ENCODE measurements around the gene MRC1.

The MRC1 gene

DNA sequence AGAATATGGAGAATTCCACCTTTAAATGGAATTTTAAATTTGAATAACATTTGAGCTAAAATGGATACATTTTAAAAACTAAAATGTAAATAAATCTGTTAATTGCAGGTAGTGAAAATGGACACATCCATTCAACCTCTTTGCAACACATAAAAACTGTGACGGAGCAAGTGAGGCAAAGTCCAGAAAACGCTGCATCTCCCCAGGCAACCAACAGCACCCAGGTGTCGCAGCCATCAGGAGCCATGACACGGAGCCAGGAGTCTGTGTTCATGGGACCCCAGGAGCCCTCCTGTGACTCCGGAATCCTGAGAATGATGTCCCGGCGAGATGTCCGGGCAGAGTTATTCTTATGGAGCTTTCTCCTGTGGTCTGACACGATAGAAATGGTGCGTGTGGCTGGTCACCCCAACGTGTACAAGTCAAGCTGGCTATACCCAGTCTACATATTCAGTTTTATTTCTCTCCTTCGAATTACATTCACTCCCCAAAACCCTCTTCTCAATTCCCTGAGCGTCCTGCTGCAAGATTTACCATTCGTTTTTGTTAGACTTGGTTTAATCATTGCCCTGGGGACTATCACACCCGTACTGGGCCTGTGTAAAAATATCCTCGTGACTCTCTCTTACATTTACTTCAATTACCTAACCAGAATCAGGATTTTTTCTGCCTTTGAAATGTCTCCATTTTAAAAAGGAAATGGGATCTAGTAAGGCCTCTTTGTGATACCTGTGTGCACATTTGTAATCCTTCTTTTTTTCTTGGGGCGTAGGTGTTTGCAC, 13.1 kb upstream of the MRC1 start:
- TF ChIP-seq, protein P1, sequence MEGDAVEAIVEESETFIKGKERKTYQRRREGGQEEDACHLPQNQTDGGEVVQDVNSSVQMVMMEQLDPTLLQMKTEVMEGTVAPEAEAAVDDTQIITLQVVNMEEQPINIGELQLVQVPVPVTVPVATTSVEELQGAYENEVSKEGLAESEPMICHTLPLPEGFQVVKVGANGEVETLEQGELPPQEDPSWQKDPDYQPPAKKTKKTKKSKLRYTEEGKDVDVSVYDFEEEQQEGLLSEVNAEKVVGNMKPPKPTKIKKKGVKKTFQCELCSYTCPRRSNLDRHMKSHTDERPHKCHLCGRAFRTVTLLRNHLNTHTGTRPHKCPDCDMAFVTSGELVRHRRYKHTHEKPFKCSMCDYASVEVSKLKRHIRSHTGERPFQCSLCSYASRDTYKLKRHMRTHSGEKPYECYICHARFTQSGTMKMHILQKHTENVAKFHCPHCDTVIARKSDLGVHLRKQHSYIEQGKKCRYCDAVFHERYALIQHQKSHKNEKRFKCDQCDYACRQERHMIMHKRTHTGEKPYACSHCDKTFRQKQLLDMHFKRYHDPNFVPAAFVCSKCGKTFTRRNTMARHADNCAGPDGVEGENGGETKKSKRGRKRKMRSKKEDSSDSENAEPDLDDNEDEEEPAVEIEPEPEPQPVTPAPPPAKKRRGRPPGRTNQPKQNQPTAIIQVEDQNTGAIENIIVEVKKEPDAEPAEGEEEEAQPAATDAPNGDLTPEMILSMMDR (IDR thresholded peaks at IDR 0.05; ENCODE audit: low read depth, low read length), result no peak
- TF ChIP-seq, protein P2, sequence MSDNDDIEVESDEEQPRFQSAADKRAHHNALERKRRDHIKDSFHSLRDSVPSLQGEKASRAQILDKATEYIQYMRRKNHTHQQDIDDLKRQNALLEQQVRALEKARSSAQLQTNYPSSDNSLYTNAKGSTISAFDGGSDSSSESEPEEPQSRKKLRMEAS (IDR thresholded peaks at IDR 0.05; ENCODE audit: low read depth, low read length), result no peak
- no peak for TF ChIP-seq POLR2A (IDR thresholded peaks at IDR 0.05; ENCODE audit: extremely low read depth, insufficient read length)
- no peak for TF ChIP-seq MYC (IDR thresholded peaks at IDR 0.05; ENCODE audit: low read depth, low read length)
- no peak for DNase-seq (ENCODE audit: low read depth)
- no peak overlapping the region for H3K4me3 ChIP-seq (ENCODE audit: low read depth, low read length)

DNA sequence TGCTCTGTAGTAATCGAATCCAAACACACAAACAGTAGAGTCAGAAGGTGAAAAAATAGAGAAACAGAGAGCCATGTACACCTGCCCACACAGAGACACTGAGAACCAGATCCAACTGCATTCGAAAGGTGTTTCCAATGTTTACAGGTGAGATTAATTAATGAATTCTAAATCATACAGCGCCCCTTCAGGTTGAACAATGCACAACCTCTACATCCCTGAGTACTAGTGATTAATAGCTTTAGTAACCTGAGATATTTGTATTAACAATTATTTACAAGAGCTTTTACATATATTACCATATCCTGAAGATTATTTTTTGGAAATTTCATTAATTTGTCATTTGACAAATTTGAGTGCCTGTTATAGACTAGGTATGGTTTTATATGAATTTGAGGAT, 7.6 kb upstream of the MRC1 start:
- no peak for DNase-seq (ENCODE audit: low read depth)
- H3K4me3 ChIP-seq (ENCODE audit: low read depth, low read length), result no peak overlapping the region
- TF ChIP-seq, protein P2 (IDR thresholded peaks at IDR 0.05; ENCODE audit: low read depth, low read length), result no peak
- TF ChIP-seq MYC (IDR thresholded peaks at IDR 0.05; ENCODE audit: low read depth, low read length) (no peak), POLR2A (IDR thresholded peaks at IDR 0.05; ENCODE audit: extremely low read depth, insufficient read length) (no peak)
- TF ChIP-seq, protein P1 (IDR thresholded peaks at IDR 0.05; ENCODE audit: low read depth, low read length), result no peak

DNA sequence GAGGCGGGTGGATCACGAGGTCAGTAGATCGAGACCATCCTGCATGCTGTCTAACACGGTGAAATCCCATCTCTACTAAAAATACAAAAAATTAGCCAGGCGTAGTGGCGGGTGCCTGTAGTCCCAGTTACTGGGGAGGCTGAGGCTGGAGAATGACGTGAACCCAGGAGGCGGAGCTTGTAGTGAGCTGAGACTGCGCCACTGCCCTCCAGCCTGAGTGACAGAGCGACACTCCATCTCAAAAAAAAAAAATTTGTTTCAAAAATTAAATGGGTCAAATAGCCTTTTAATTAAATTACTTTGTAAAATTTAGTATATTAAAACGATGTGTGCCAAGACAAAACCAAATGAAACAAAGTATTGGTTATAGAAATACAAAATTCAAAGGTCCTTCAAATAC, 6.8 kb upstream of the MRC1 start:
- no peak for DNase-seq (ENCODE audit: low read depth)
- TF ChIP-seq, protein P2 (IDR thresholded peaks at IDR 0.05; ENCODE audit: low read depth, low read length), result no peak
- TF ChIP-seq, protein P1 (IDR thresholded peaks at IDR 0.05; ENCODE audit: low read depth, low read length), result no peak
- TF ChIP-seq MYC (IDR thresholded peaks at IDR 0.05; ENCODE audit: low read depth, low read length), result no peak
- no peak for TF ChIP-seq POLR2A (IDR thresholded peaks at IDR 0.05; ENCODE audit: extremely low read depth, insufficient read length)
- no peak overlapping the region for H3K4me3 ChIP-seq (ENCODE audit: low read depth, low read length)

DNA sequence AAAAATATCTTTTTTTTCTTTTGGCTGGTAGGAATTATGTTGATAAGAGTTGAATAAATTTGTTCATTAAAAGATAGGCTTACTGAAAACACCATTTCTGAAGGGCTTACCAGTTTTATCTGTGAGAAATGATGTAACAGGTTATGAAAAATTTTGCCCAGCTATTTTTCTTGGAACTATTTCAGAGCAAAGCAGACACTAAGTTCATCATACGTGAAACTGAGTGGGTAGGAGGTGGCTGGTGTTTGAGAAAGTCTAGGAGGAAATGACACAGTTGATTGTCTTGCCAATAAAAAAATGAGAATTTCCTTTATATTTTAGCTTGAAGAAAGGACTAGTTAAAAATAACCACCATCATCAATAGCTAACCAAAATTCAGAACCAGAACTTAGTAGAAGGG, 6.2 kb upstream of the MRC1 start:
- H3K4me3 ChIP-seq (ENCODE audit: low read depth, low read length), result no peak overlapping the region
- DNase-seq (ENCODE audit: low read depth), result no peak
- TF ChIP-seq, protein P1 (IDR thresholded peaks at IDR 0.05; ENCODE audit: low read depth, low read length), result no peak
- TF ChIP-seq, protein P2 (IDR thresholded peaks at IDR 0.05; ENCODE audit: low read depth, low read length), result no peak

DNA sequence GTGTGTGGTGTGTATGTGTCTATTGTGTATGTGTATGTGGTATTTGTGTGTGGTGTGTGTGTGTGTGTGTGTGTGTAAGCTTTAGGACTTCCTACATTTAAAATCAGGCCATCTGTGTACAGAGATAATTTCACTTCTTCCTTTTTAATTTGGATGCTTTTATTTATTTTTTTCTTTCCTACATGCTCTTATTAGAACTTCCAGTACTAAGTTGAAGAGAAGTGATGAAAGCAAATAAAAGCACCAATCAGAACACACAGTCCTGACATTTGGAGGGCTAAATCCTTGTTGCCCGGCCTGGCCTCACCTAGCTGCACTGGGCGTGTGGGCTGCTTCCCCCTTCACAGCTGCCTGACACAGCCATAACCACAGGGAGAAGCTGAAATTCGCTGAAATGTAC, 3.8 kb upstream of the MRC1 start:
- no peak for DNase-seq (ENCODE audit: low read depth)
- TF ChIP-seq MYC (IDR thresholded peaks at IDR 0.05; ENCODE audit: low read depth, low read length) (no peak), POLR2A (IDR thresholded peaks at IDR 0.05; ENCODE audit: extremely low read depth, insufficient read length) (no peak)
- TF ChIP-seq, protein P2 (IDR thresholded peaks at IDR 0.05; ENCODE audit: low read depth, low read length), result no peak
- TF ChIP-seq, protein P1 (IDR thresholded peaks at IDR 0.05; ENCODE audit: low read depth, low read length), result no peak
- no peak overlapping the region for H3K4me3 ChIP-seq (ENCODE audit: low read depth, low read length)

All from NB4 (cell line).